ENCODE measurements around the gene PPP1R14D.

GRCh38 chr15:40838756-40839155 is 10.2 kb upstream of the PPP1R14D start:
- no peak for TF ChIP-seq CTCF (IDR thresholded peaks at IDR 0.05)
- no peak for TF ChIP-seq POLR2AphosphoS5 (IDR thresholded peaks at IDR 0.05; ENCODE audit: low read depth, low read length)
